Urinary bladder (tissue), 2 donors: ENCODE data around the gene BRPF1. TPM values are rescaled to one million over a fixed set of nuclear protein-coding genes. Genes with fewer than 3 reads are reported as not detected.

Source experiments
- polyA plus RNA-seq: library from polyadenylated mRNA; stranded (reverse); fragments of 200-250 nt; gene quantifications from one replicate; pipeline ENCODE4 v1.2.3, GENCODE V29; 2013
- total RNA-seq: library from RNA; depleted of rRNA; stranded (reverse); fragments of >200 nt; gene quantifications from one replicate; pipeline ENCODE4 v1.2.3, GENCODE V29; 2014
- donor health status: healthy.

Gene BRPF1
- total and polyA plus RNA-seq, 2 donors: 11.0 to 13.8 TPM

Other genes with a start within 250 kb of the BRPF1 start
- gene LHFPL4, start 177.9 kb upstream of the BRPF1 start, total RNA-seq: 0.58 TPM
- 0.09 TPM for gene LHFPL4, start 177.9 kb upstream of the BRPF1 start, polyA plus RNA-seq
- gene MTMR14, start 82.2 kb upstream of the BRPF1 start, total RNA-seq: 15.5 TPM
- 22.7 TPM for gene MTMR14, start 82.2 kb upstream of the BRPF1 start, polyA plus RNA-seq
- not detected for gene CPNE9, start 27.9 kb upstream of the BRPF1 start, total RNA-seq
- 0.18 TPM for gene CPNE9, start 27.9 kb upstream of the BRPF1 start, polyA plus RNA-seq
- gene OGG1, start 18.2 kb downstream of the BRPF1 start, total RNA-seq: 32.1 TPM
- 23.7 TPM for gene OGG1, start 18.2 kb downstream of the BRPF1 start, polyA plus RNA-seq
- gene CAMK1, start 38.2 kb downstream of the BRPF1 start, total RNA-seq: 28.7 TPM
- 42.2 TPM for gene CAMK1, start 38.2 kb downstream of the BRPF1 start, polyA plus RNA-seq
- gene TADA3, start 60.7 kb downstream of the BRPF1 start, total RNA-seq: 33.2 TPM
- gene TADA3, start 60.7 kb downstream of the BRPF1 start, polyA plus RNA-seq: 67.9 TPM
- 75.6 TPM for gene ARPC4, start 61.3 kb downstream of the BRPF1 start, total RNA-seq
- gene ARPC4, start 61.3 kb downstream of the BRPF1 start, polyA plus RNA-seq: 128 TPM
- 63.3 TPM for gene TTLL3, start 78.5 kb downstream of the BRPF1 start, total RNA-seq
- gene TTLL3, start 78.5 kb downstream of the BRPF1 start, polyA plus RNA-seq: 36.2 TPM
- gene RPUSD3, start 112.3 kb downstream of the BRPF1 start, total RNA-seq: 14.4 TPM
- 39.6 TPM for gene RPUSD3, start 112.3 kb downstream of the BRPF1 start, polyA plus RNA-seq
- not detected for gene CIDEC, start 148.5 kb downstream of the BRPF1 start, total RNA-seq
- 49.2 TPM for gene CIDEC, start 148.5 kb downstream of the BRPF1 start, polyA plus RNA-seq
- 12.2 TPM for gene JAGN1, start 158.9 kb downstream of the BRPF1 start, total RNA-seq
- 44.3 TPM for gene JAGN1, start 158.9 kb downstream of the BRPF1 start, polyA plus RNA-seq
- 1.2 TPM for gene IL17RE, start 171.1 kb downstream of the BRPF1 start, total RNA-seq
- 4.3 TPM for gene IL17RE, start 171.1 kb downstream of the BRPF1 start, polyA plus RNA-seq
- 24.7 TPM for gene IL17RC, start 185.4 kb downstream of the BRPF1 start, total RNA-seq
- gene IL17RC, start 185.4 kb downstream of the BRPF1 start, polyA plus RNA-seq: 72.5 TPM
- 22.9 TPM for gene CRELD1, start 202.1 kb downstream of the BRPF1 start, total RNA-seq
- 72.3 TPM for gene CRELD1, start 202.1 kb downstream of the BRPF1 start, polyA plus RNA-seq
- 0.95 TPM for gene PRRT3, start 220.7 kb downstream of the BRPF1 start, total RNA-seq
- 2.8 TPM for gene PRRT3, start 220.7 kb downstream of the BRPF1 start, polyA plus RNA-seq